Measurements from ENCODE around the gene ZFP28. TPM values are rescaled to one million over a fixed set of nuclear protein-coding genes. Genes with fewer than 3 reads are reported as not detected.

The ZFP28 gene
- total RNA-seq, 1 donor from 2014 or later: 2.3 TPM

DNA sequence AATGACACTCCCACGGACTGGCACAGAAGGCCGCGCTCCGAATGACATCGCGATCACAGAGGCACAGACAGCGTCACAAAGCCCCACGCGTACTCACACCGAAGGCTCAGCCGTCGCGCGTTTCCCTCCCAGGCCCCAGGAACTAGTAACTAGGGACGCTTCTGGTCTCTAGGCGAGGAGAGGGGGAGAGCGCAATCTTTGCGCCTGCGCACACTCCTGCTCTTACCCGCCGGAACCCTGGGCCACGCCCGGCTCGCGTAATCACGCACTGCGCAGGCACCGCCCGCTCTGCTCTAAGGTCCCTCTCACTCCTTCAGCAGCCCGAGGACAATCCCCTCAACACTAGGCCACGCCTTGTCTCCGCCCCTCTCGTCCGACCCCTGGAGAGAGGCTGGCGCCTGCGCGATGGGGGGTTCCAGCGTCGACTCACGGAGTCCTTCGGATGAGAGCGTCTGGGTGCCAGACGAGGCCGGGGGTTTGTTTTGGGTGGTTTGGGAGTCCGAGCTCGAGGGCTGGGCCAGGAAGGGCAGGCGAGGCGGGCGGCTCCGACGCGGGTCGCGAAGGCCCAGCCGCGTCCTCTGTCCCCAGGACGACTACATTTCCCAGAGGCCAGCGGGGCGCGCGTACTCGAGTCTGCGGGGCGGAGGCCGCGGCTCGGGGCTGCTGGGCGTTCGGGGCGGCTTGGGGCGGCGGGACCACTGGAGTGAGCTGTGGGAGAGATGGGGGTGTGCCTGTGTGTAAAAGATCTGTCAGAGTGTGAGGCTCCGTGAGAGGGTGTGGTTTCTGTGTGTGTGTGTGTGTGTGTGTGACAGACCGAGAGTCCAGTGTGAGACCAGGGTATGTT is 31.1 kb upstream of the ZFP28 start, which contains the start of gene ZNF471:
ZNF471 (plus strand) TSS at position 410 of the 844 bp plus-strand sequence. CDS start 3,717 bp downstream, outside the sequence.
- no peaks in the 10 kb centered on the region for H3K36me3 Mint-ChIP-seq (ENCODE audit: low read depth, unreplicated experiment)
- Histone ChIP-seq H3K4me3 (ENCODE audit: insufficient read depth, low read depth, low read length) (peak within 1 kb of the TSS; percentile 95), H3K4me2 (ENCODE audit: low read length) (peak within 1 kb of the TSS; percentile 100), H3K27me3 (ENCODE audit: insufficient read depth, low read length) (no peaks in the 10 kb centered on the region), H3K36me3 (ENCODE audit: insufficient read depth, low read length) (no peaks in the 10 kb centered on the region), H3K9me3 (ENCODE audit: insufficient read depth, low read depth, low read length) (peaks cover 3% of the 10 kb centered on the region), H3K4me1 (ENCODE audit: insufficient read depth, low read length) (peaks cover 6% of the 10 kb centered on the region), H4K20me1 (ENCODE audit: insufficient read depth, low read length) (no peaks in the 10 kb centered on the region), H3K9ac (ENCODE audit: low read length) (peak within 1 kb of the TSS; percentile 89), H2AFZ (ENCODE audit: low read depth, low read length) (peak within 1 kb of the TSS; percentile 100), H3K27ac (ENCODE audit: low read depth, low read length) (peak within 1 kb of the TSS; percentile 89), H3K79me2 (ENCODE audit: insufficient read depth, low read length) (no peaks in the 10 kb centered on the region)
- H3K27ac Mint-ChIP-seq (ENCODE audit: unreplicated experiment): no peak within 1 kb of the TSS
- peak within 1 kb of the TSS; percentile 76 for H3K4me3 Mint-ChIP-seq (ENCODE audit: unreplicated experiment)
- no peak for TF ChIP-seq EZH2 (IDR thresholded peaks at IDR 0.05; ENCODE audit: insufficient read depth, low read length)
- DNase-seq (ENCODE audit: low read depth): peak; percentile 96
- FAIRE-seq: peak; percentile 93
- H3K27me3 Mint-ChIP-seq (ENCODE audit: low read depth, unreplicated experiment): no peaks in the 10 kb centered on the region
- no peaks in the 10 kb centered on the region for H3K4me1 Mint-ChIP-seq (ENCODE audit: low read depth, unreplicated experiment)
- peaks cover 13% of the 10 kb centered on the region for H3K9me3 Mint-ChIP-seq (ENCODE audit: unreplicated experiment)

DNA sequence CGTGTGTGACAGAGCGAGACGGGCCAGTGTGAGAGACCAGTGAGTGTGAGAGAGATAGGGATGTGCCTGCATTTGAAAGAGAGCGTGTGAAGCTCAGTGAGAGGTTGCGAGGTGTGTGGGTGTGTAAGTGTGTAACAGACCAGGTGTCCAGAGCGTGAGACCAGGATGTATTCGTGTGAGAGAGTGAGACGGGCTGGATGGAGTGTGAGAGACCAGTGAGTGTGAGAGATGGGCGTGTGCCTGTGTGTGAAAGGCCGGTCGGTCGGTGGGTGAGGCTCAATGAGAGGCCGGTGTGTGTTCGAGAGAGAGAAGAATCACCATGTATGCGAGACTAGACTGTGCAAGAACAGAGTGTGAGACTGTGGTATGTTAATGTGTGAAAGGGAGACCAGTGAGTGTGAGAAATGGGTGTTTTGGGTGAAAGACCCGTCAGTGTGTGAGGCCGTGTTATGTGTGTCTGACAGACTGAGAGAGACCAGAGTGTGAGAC is 30.4 kb upstream of the ZFP28 start:
- FAIRE-seq: no peak
- Histone ChIP-seq H3K4me1 (ENCODE audit: insufficient read depth, low read length) (peaks cover 6% of the 10 kb centered on the region), H3K4me3 (ENCODE audit: insufficient read depth, low read depth, low read length) (peak overlapping the region; percentile 95), H4K20me1 (ENCODE audit: insufficient read depth, low read length) (no peaks in the 10 kb centered on the region), H3K79me2 (ENCODE audit: insufficient read depth, low read length) (no peaks in the 10 kb centered on the region), H3K27me3 (ENCODE audit: insufficient read depth, low read length) (no peaks in the 10 kb centered on the region), H3K27ac (ENCODE audit: low read depth, low read length) (peak overlapping the region; percentile 89), H3K9ac (ENCODE audit: low read length) (peak overlapping the region; percentile 89), H3K9me3 (ENCODE audit: insufficient read depth, low read depth, low read length) (no peaks in the 10 kb centered on the region), H2AFZ (ENCODE audit: low read depth, low read length) (peak overlapping the region; percentile 100), H3K4me2 (ENCODE audit: low read length) (peak overlapping the region; percentile 100), H3K36me3 (ENCODE audit: insufficient read depth, low read length) (no peaks in the 10 kb centered on the region)
- TF ChIP-seq, protein P1, sequence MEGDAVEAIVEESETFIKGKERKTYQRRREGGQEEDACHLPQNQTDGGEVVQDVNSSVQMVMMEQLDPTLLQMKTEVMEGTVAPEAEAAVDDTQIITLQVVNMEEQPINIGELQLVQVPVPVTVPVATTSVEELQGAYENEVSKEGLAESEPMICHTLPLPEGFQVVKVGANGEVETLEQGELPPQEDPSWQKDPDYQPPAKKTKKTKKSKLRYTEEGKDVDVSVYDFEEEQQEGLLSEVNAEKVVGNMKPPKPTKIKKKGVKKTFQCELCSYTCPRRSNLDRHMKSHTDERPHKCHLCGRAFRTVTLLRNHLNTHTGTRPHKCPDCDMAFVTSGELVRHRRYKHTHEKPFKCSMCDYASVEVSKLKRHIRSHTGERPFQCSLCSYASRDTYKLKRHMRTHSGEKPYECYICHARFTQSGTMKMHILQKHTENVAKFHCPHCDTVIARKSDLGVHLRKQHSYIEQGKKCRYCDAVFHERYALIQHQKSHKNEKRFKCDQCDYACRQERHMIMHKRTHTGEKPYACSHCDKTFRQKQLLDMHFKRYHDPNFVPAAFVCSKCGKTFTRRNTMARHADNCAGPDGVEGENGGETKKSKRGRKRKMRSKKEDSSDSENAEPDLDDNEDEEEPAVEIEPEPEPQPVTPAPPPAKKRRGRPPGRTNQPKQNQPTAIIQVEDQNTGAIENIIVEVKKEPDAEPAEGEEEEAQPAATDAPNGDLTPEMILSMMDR (IDR thresholded peaks at IDR 0.05; ENCODE audit: insufficient read depth, low read depth, low read length): no peak
- TF ChIP-seq EZH2 (IDR thresholded peaks at IDR 0.05; ENCODE audit: insufficient read depth, low read length): no peak
- Mint-ChIP-seq H3K4me1 (ENCODE audit: low read depth, unreplicated experiment) (no peaks in the 10 kb centered on the region), H3K4me3 (ENCODE audit: unreplicated experiment) (no peak overlapping the region), H3K27ac (ENCODE audit: unreplicated experiment) (no peak overlapping the region), H3K9me3 (ENCODE audit: unreplicated experiment) (peaks cover 13% of the 10 kb centered on the region), H3K36me3 (ENCODE audit: low read depth, unreplicated experiment) (no peaks in the 10 kb centered on the region), H3K27me3 (ENCODE audit: low read depth, unreplicated experiment) (no peaks in the 10 kb centered on the region)
- DNase-seq (ENCODE audit: low read depth): no peak

DNA sequence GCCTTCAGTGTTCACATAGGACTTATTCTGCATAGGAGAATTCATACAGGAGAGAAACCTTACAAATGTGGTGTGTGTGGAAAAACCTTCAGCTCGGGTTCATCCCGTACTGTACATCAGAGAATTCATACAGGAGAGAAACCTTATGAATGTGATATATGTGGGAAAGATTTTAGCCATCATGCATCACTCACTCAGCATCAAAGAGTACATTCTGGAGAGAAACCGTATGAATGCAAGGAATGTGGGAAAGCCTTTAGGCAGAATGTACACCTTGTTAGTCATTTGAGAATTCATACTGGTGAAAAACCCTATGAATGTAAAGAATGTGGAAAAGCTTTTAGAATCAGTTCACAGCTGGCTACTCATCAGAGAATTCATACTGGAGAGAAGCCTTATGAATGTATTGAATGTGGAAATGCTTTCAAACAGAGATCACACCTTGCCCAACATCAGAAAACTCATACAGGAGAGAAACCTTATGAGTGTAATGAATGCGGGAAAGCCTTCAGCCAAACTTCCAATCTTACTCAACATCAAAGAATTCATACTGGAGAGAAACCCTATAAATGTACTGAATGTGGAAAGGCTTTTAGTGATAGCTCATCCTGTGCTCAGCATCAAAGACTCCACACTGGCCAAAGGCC is 13.4 kb upstream of the ZFP28 start:
- Mint-ChIP-seq H3K27me3 (ENCODE audit: low read depth, unreplicated experiment) (no peaks in the 10 kb centered on the region), H3K27ac (ENCODE audit: unreplicated experiment) (no peak overlapping the region), H3K4me3 (ENCODE audit: unreplicated experiment) (no peak overlapping the region), H3K4me1 (ENCODE audit: low read depth, unreplicated experiment) (no peaks in the 10 kb centered on the region), H3K9me3 (ENCODE audit: unreplicated experiment) (peaks cover 46% of the 10 kb centered on the region), H3K36me3 (ENCODE audit: low read depth, unreplicated experiment) (no peaks in the 10 kb centered on the region)
- Histone ChIP-seq H3K9ac (ENCODE audit: low read length) (no peak overlapping the region), H3K4me2 (ENCODE audit: low read length) (no peak overlapping the region), H3K79me2 (ENCODE audit: insufficient read depth, low read length) (no peaks in the 10 kb centered on the region), H4K20me1 (ENCODE audit: insufficient read depth, low read length) (no peaks in the 10 kb centered on the region), H3K27me3 (ENCODE audit: insufficient read depth, low read length) (no peaks in the 10 kb centered on the region), H3K27ac (ENCODE audit: low read depth, low read length) (no peak overlapping the region), H3K4me1 (ENCODE audit: insufficient read depth, low read length) (no peaks in the 10 kb centered on the region), H3K4me3 (ENCODE audit: insufficient read depth, low read depth, low read length) (no peak overlapping the region), H3K9me3 (ENCODE audit: insufficient read depth, low read depth, low read length) (peaks cover 51% of the 10 kb centered on the region), H3K36me3 (ENCODE audit: insufficient read depth, low read length) (peaks cover 3% of the 10 kb centered on the region), H2AFZ (ENCODE audit: low read depth, low read length) (no peak overlapping the region)
- DNase-seq (ENCODE audit: low read depth): no peak
- no peak for TF ChIP-seq EZH2 (IDR thresholded peaks at IDR 0.05; ENCODE audit: insufficient read depth, low read length)
- TF ChIP-seq, protein P1 (IDR thresholded peaks at IDR 0.05; ENCODE audit: insufficient read depth, low read depth, low read length): no peak
- no peak for FAIRE-seq

All from astrocyte (in vitro differentiated cells and primary cell).